Stimulated activated CD8-positive, alpha-beta memory T cell treated with anti-CD3 and anti-CD28 coated beads, Interleukin-7, amount 100 ng/mL, for 1 hour (primary cell): Measurements from ENCODE around the gene PXDC1.
"Not testable (repeated sequence)": the region's sequence is repeated elsewhere in the genome, so short reads cannot be mapped to it uniquely, and the experiment has no call there.

Experiments
- DNase-seq, 2 donors: peaks; one replicate each; pipeline ENCODE4 v3.0.0-alpha.2; 2020; ENCODE audit warnings: low read depth in 2 of 2

Gene PXDC1

GRCh38 chr6:3762852-3763251, 11.3 kb upstream of the PXDC1 start:
- no peak for DNase-seq

- no peak for DNase-seq
Measured at GRCh38 chr6:3762359-3762758, 10.8 kb upstream of the PXDC1 start.

GRCh38 chr6:3761989-3762270, 10.4 kb upstream of the PXDC1 start:
- no peak for DNase-seq

- DNase-seq: no peak
Measured at GRCh38 chr6:3759646-3760232, 8.2 kb upstream of the PXDC1 start.

- DNase-seq: no peak
Measured at GRCh38 chr6:3758842-3759144, 7.3 kb upstream of the PXDC1 start.

- DNase-seq: not testable (repeated sequence)
Measured at GRCh38 chr6:3757998-3758841, 6.7 kb upstream of the PXDC1 start.

GRCh38 chr6:3757241-3757641, 5.7 kb upstream of the PXDC1 start:
- no peak for DNase-seq

GRCh38 chr6:3756546-3756945, 5.0 kb upstream of the PXDC1 start:
- DNase-seq: no peak

GRCh38 chr6:3755637-3756545, 4.4 kb upstream of the PXDC1 start:
- no peak for DNase-seq

- DNase-seq: no peak
Measured at GRCh38 chr6:3754776-3755175, 3.3 kb upstream of the PXDC1 start.

- DNase-seq: not testable (repeated sequence)
Measured at GRCh38 chr6:3754032-3754725, 2.7 kb upstream of the PXDC1 start.

- DNase-seq: no peak
Measured at GRCh38 chr6:3753228-3753835, 1.8 kb upstream of the PXDC1 start.

- no peak for DNase-seq
Measured at GRCh38 chr6:3752531-3753227, 1.2 kb upstream of the PXDC1 start.

- peak in 1 of 2 donors; percentile 16 for DNase-seq
Measured at GRCh38 chr6:3751730-3752530, 417 bp upstream of the PXDC1 start.

- DNase-seq: no peak
Measured at GRCh38 chr6:3750317-3751076, 1.0 kb downstream of the PXDC1 start.

- no peak for DNase-seq
Measured at GRCh38 chr6:3749977-3750316, 1.6 kb downstream of the PXDC1 start.

- DNase-seq: no peak
Measured at GRCh38 chr6:3749067-3749841, 2.3 kb downstream of the PXDC1 start.

- no peak for DNase-seq
Measured at GRCh38 chr6:3748208-3749066, 3.1 kb downstream of the PXDC1 start.
